HG03175 (cell line): ENCODE data around the gene SH3RF3.
"Not testable (repeated sequence)": the region's sequence is repeated elsewhere in the genome, so short reads cannot be mapped to it uniquely, and the experiment has no call there.

Experiments
- ATAC-seq: cut with Tn5 transposase; IDR thresholded peaks from one replicate; pipeline ENCODE4 v1.9.1; 2021; ENCODE audit warnings: mild to moderate bottlenecking, moderate library complexity; ENCODE audit not compliant: unreplicated experiment

SH3RF3 gene

GRCh38 chr2:109117780-109118179 lies 11.2 kb upstream of the SH3RF3 start:
- no peak for ATAC-seq

GRCh38 chr2:109118321-109118720 lies 10.7 kb upstream of the SH3RF3 start:
- ATAC-seq = no peak

GRCh38 chr2:109120166-109120565 lies 8.8 kb upstream of the SH3RF3 start:
- ATAC-seq = no peak

- not testable (repeated sequence) for ATAC-seq
Observed at GRCh38 chr2:109120686-109121085, 8.3 kb upstream of the SH3RF3 start.

GRCh38 chr2:109123586-109124201 lies 5.3 kb upstream of the SH3RF3 start:
- no peak for ATAC-seq

- no peak for ATAC-seq
Observed at GRCh38 chr2:109124982-109125592, 3.9 kb upstream of the SH3RF3 start.

- no peak for ATAC-seq
Observed at GRCh38 chr2:109125593-109126500, 3.2 kb upstream of the SH3RF3 start.

- ATAC-seq = no peak
Observed at GRCh38 chr2:109126501-109126860, 2.5 kb upstream of the SH3RF3 start.

GRCh38 chr2:109127556-109127955 lies 1.4 kb upstream of the SH3RF3 start:
- ATAC-seq = no peak

- peak; percentile 26 for ATAC-seq
Observed at GRCh38 chr2:109128048-109128615, 873 bp upstream of the SH3RF3 start.

GRCh38 chr2:109129356-109129920 lies 433 bp downstream of the SH3RF3 start:
- peak; percentile 27 for ATAC-seq

GRCh38 chr2:109129921-109130722 lies 1.1 kb downstream of the SH3RF3 start:
- no peak for ATAC-seq

GRCh38 chr2:109130723-109130995 lies 1.7 kb downstream of the SH3RF3 start:
- no peak for ATAC-seq

GRCh38 chr2:109131777-109132176 lies 2.8 kb downstream of the SH3RF3 start:
- ATAC-seq = no peak

- ATAC-seq = no peak
Observed at GRCh38 chr2:109132626-109133025, 3.6 kb downstream of the SH3RF3 start.

- ATAC-seq = no peak
Observed at GRCh38 chr2:109133746-109134145, 4.7 kb downstream of the SH3RF3 start.

GRCh38 chr2:109134741-109135358 lies 5.8 kb downstream of the SH3RF3 start:
- peak; percentile 82 for ATAC-seq

GRCh38 chr2:109135359-109136197 lies 6.6 kb downstream of the SH3RF3 start:
- ATAC-seq = no peak

GRCh38 chr2:109136542-109136941 lies 7.5 kb downstream of the SH3RF3 start:
- ATAC-seq = no peak
